NCI-H1048 (cell line): ENCODE measurements around the gene UMAD1.

Experiments used
- DNase-seq: peaks from one replicate; lab custom pipeline; 2025; lab: John Stamatoyannopoulos, UW

Gene UMAD1

GRCh38 chr7:7830122-7830878 is 189.7 kb downstream of the UMAD1 start:
- DNase-seq = no peak

GRCh38 chr7:7832518-7832917 is 192.0 kb downstream of the UMAD1 start:
- no peak for DNase-seq

- DNase-seq = no peak
Observed at GRCh38 chr7:7834761-7835160, 194.2 kb downstream of the UMAD1 start.

GRCh38 chr7:7841027-7841426 is 200.5 kb downstream of the UMAD1 start:
- DNase-seq = no peak

- DNase-seq = no peak
Observed at GRCh38 chr7:7843240-7843639, 202.7 kb downstream of the UMAD1 start.

GRCh38 chr7:7843972-7844371 is 203.4 kb downstream of the UMAD1 start:
- DNase-seq = no peak

- no peak for DNase-seq
Observed at GRCh38 chr7:7848246-7848645, 207.7 kb downstream of the UMAD1 start.

- no peak for DNase-seq
Observed at GRCh38 chr7:7848892-7849291, 208.3 kb downstream of the UMAD1 start.

GRCh38 chr7:7850150-7850549 is 209.6 kb downstream of the UMAD1 start:
- DNase-seq = no peak

- no peak for DNase-seq
Observed at GRCh38 chr7:7851381-7851780, 210.8 kb downstream of the UMAD1 start.

- no peak for DNase-seq
Observed at GRCh38 chr7:7851991-7852390, 211.4 kb downstream of the UMAD1 start.

GRCh38 chr7:7857143-7857583 is 216.6 kb downstream of the UMAD1 start:
- DNase-seq = no peak

- DNase-seq = no peak
Observed at GRCh38 chr7:7858559-7858958, 218.0 kb downstream of the UMAD1 start.

- DNase-seq = no peak
Observed at GRCh38 chr7:7859411-7859810, 218.9 kb downstream of the UMAD1 start.

- no peak for DNase-seq
Observed at GRCh38 chr7:7861211-7861633, 220.7 kb downstream of the UMAD1 start.

GRCh38 chr7:7862393-7862792 is 221.8 kb downstream of the UMAD1 start:
- no peak for DNase-seq

GRCh38 chr7:7867846-7868571 is 227.5 kb downstream of the UMAD1 start:
- no peak for DNase-seq

GRCh38 chr7:7868572-7868899 is 228.0 kb downstream of the UMAD1 start:
- no peak for DNase-seq

GRCh38 chr7:7869036-7869435 is 228.5 kb downstream of the UMAD1 start:
- DNase-seq = no peak

GRCh38 chr7:7869651-7870050 is 229.1 kb downstream of the UMAD1 start:
- no peak for DNase-seq

- no peak for DNase-seq
Observed at GRCh38 chr7:7870555-7870954, 230.0 kb downstream of the UMAD1 start.

GRCh38 chr7:7876419-7876818 is 235.9 kb downstream of the UMAD1 start:
- DNase-seq = no peak

- DNase-seq = no peak
Observed at GRCh38 chr7:7881581-7881980, 241.0 kb downstream of the UMAD1 start.

GRCh38 chr7:7882888-7883287 is 242.3 kb downstream of the UMAD1 start:
- no peak for DNase-seq
